Ishikawa (cell line): Measurements from ENCODE around the gene EFNA2.

Experiments used
- CREB1 ChIP-seq: IDR thresholded peaks from 2 replicates; pipeline ENCODE4 v1.6.1; 2012; ENCODE audit warnings: low read depth
- EGR1 ChIP-seq: IDR thresholded peaks from 2 replicates; pipeline ENCODE4 v1.6.1; 2012
- EP300 ChIP-seq: IDR thresholded peaks from 2 replicates; pipeline ENCODE4 v1.6.1; 2012; ENCODE audit warnings: borderline replicate concordance
- FOXM1 ChIP-seq: IDR thresholded peaks from 2 replicates; pipeline ENCODE4 v1.6.1; 2012; ENCODE audit warnings: low read depth, borderline replicate concordance
- NFIC ChIP-seq: IDR thresholded peaks from 2 replicates; pipeline ENCODE4 v1.6.1; 2012
- RAD21 ChIP-seq: IDR thresholded peaks from 2 replicates; pipeline ENCODE4 v1.6.1; 2012; ENCODE audit warnings: low read depth
- TCF12 ChIP-seq: IDR thresholded peaks from 2 replicates; pipeline ENCODE4 v1.6.1; 2012; ENCODE audit warnings: low read depth
- YY1 ChIP-seq: IDR thresholded peaks from 2 replicates; pipeline ENCODE4 v1.6.1; 2012; ENCODE audit warnings: low read depth
- ZBTB7A ChIP-seq: IDR thresholded peaks from 2 replicates; pipeline ENCODE4 v1.6.1; 2012; ENCODE audit warnings: low read depth

DNA sequence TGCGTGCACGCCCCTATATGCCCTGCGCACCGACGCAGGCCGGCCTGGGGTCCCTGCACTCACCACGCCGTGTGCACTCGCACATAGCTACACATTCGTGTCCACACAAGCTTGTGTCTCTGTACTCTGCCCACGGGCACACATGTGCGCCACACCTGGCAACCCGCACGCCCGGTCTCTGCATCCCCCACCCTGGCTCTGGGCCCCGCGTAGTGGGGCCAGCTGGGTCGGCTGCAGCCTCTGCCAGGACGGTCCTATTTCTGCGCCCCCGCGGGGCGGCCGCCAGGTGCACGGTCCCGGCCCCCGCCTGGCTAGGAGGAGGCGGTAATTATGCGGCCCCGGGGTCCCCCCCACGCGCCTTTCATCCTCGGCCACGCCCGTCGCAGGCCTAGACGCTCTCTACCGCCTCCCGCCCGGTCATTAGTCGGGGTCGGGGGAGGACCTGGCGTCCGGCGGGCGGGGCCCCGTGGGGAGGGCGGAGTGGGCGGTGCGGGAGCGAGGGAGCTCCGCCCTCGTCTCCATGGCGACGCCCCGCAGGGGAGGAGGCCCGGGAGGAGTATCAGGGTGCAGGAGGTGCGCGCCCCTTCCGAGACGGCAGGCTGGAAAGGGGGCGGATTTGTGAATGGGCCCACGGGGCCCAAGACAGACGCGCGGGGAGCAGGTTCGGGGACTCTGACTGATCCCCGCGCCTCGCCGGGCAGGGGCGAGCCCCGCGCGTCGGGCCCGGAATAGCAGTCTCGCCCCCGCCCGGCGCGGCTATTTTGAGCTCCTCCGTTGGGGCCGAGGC is 19.4 kb upstream of the EFNA2 start:
- TF ChIP-seq YY1 (no peak), CREB1 (no peak), TCF12 (peak; percentile 96), EP300 (peak; percentile 80), FOXM1 (peak; percentile 45), ZBTB7A (peak; percentile 89), EGR1 (peak; percentile 89), NFIC (peak; percentile 86), RAD21 (no peak)
